Measurements from ENCODE around the gene EFNA3. TPM values are rescaled to one million over a fixed set of nuclear protein-coding genes. Genes with fewer than 3 reads are reported as not detected.

EFNA3 gene
- total RNA-seq, 1 donor from 2014 or later, result 1.0 TPM

GRCh38 chr1:155057104-155057503 lies 21.5 kb upstream of the EFNA3 start:
- no peak overlapping the region for H3K4me3 ChIP-seq
- no peak for TF ChIP-seq CTCF (IDR thresholded peaks at IDR 0.05)
- H3K4me1 ChIP-seq, result peaks cover 23% of the 10 kb centered on the region
- H3K36me3 ChIP-seq, result peaks cover 85% of the 10 kb centered on the region
- intact Hi-C loops (cut with DNase I), result no loop called here
- no peaks in the 10 kb centered on the region for H3K27me3 ChIP-seq (ENCODE audit: low read depth)
- no peak overlapping the region for H3K27ac ChIP-seq
- H3K9me3 ChIP-seq, result no peaks in the 10 kb centered on the region
- DNase-seq (no peak), ATAC-seq (no peak)

- Histone ChIP-seq H3K36me3 (peaks cover 87% of the 10 kb centered on the region), H3K9me3 (no peaks in the 10 kb centered on the region), H3K4me3 (no peak overlapping the region), H3K27me3 (ENCODE audit: low read depth) (no peaks in the 10 kb centered on the region), H3K27ac (no peak overlapping the region), H3K4me1 (peaks cover 23% of the 10 kb centered on the region)
- intact Hi-C loops (cut with DNase I), result no loop called here
- DNase-seq (no peak), ATAC-seq (no peak)
- no peak for TF ChIP-seq CTCF (IDR thresholded peaks at IDR 0.05)
Observed at GRCh38 chr1:155057788-155058211, 20.8 kb upstream of the EFNA3 start.

GRCh38 chr1:155060736-155061135 lies 17.9 kb upstream of the EFNA3 start:
- peaks cover 61% of the 10 kb centered on the region for H3K36me3 ChIP-seq
- intact Hi-C loops (cut with DNase I), result no loop called here
- peaks cover 32% of the 10 kb centered on the region for H3K4me1 ChIP-seq
- DNase-seq, result no peak
- no peak overlapping the region for H3K4me3 ChIP-seq
- H3K27me3 ChIP-seq (ENCODE audit: low read depth), result no peaks in the 10 kb centered on the region
- H3K9me3 ChIP-seq, result no peaks in the 10 kb centered on the region
- H3K27ac ChIP-seq, result no peak overlapping the region
- ATAC-seq, result no peak
- no peak for TF ChIP-seq CTCF (IDR thresholded peaks at IDR 0.05)

- intact Hi-C loops (cut with DNase I), result no loop called here
Observed at GRCh38 chr1:155061381-155062150, 17.1 kb upstream of the EFNA3 start.

GRCh38 chr1:155062151-155062686 lies 16.4 kb upstream of the EFNA3 start:
- peaks cover 32% of the 10 kb centered on the region for H3K4me1 ChIP-seq
- peaks cover 46% of the 10 kb centered on the region for H3K36me3 ChIP-seq
- peak overlapping the region; percentile 13 for H3K4me3 ChIP-seq
- no peaks in the 10 kb centered on the region for H3K27me3 ChIP-seq (ENCODE audit: low read depth)
- ATAC-seq (peak; percentile 0 to 1), DNase-seq (no peak)
- H3K27ac ChIP-seq, result no peak overlapping the region
- intact Hi-C loops (cut with DNase I), result no loop called here
- no peaks in the 10 kb centered on the region for H3K9me3 ChIP-seq
- no peak for TF ChIP-seq CTCF (IDR thresholded peaks at IDR 0.05)

More at GRCh38 chr1:155061381-155062150, 17.1 kb upstream of the EFNA3 start:
- Histone ChIP-seq H3K4me3 (no peak overlapping the region), H3K4me1 (peaks cover 32% of the 10 kb centered on the region), H3K36me3 (peaks cover 53% of the 10 kb centered on the region), H3K27ac (no peak overlapping the region), H3K27me3 (ENCODE audit: low read depth) (no peaks in the 10 kb centered on the region), H3K9me3 (no peaks in the 10 kb centered on the region)
- DNase-seq (peak; percentile 88), ATAC-seq (peak; percentile 65 to 77)
- TF ChIP-seq CTCF (IDR thresholded peaks at IDR 0.05), result peak; percentile 99

All from lower lobe of right lung (tissue), 2 donors.